Loucy (cell line): ENCODE measurements around the gene MARF1.

ENCODE experiments used
- EZH2phosphoT487 ChIP-seq: fragments of 200-600 bp; IDR thresholded peaks from 2 replicates; pipeline ENCODE4 v1.6.1; 2018; ENCODE audit warnings: antibody characterized with exemption, mild to moderate bottlenecking, moderate library complexity, borderline replicate concordance
- TF ChIP-seq, protein P1 (sequence below): fragments of 200-600 bp; sonication (generic); conservative IDR thresholded peaks from 2 replicates; pipeline ENCODE4 v1.5.1; 2014; ENCODE audit warnings: mild to moderate bottlenecking, antibody characterized with exemption, low read length

- TF ChIP-seq, protein P1, sequence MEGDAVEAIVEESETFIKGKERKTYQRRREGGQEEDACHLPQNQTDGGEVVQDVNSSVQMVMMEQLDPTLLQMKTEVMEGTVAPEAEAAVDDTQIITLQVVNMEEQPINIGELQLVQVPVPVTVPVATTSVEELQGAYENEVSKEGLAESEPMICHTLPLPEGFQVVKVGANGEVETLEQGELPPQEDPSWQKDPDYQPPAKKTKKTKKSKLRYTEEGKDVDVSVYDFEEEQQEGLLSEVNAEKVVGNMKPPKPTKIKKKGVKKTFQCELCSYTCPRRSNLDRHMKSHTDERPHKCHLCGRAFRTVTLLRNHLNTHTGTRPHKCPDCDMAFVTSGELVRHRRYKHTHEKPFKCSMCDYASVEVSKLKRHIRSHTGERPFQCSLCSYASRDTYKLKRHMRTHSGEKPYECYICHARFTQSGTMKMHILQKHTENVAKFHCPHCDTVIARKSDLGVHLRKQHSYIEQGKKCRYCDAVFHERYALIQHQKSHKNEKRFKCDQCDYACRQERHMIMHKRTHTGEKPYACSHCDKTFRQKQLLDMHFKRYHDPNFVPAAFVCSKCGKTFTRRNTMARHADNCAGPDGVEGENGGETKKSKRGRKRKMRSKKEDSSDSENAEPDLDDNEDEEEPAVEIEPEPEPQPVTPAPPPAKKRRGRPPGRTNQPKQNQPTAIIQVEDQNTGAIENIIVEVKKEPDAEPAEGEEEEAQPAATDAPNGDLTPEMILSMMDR = no peak
- no peak for TF ChIP-seq EZH2phosphoT487
Observed at GRCh38 chr16:15620611-15621195, 22.3 kb downstream of the MARF1 start.
